Myometrial cell (primary cell): ENCODE measurements around the gene CENPN. TPM values are rescaled to one million over a fixed set of nuclear protein-coding genes. Genes with fewer than 3 reads are reported as not detected.

Experiments
- total RNA-seq: library from RNA; depleted of rRNA; stranded (reverse); fragments of >200 nt; gene quantifications from 2 replicates; pipeline ENCODE4 v1.2.3, GENCODE V29; 2015

The CENPN gene, protein sequence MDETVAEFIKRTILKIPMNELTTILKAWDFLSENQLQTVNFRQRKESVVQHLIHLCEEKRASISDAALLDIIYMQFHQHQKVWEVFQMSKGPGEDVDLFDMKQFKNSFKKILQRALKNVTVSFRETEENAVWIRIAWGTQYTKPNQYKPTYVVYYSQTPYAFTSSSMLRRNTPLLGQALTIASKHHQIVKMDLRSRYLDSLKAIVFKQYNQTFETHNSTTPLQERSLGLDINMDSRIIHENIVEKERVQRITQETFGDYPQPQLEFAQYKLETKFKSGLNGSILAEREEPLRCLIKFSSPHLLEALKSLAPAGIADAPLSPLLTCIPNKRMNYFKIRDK
- 32.0 and 48.4 TPM in 2 replicates for total RNA-seq

DNA sequence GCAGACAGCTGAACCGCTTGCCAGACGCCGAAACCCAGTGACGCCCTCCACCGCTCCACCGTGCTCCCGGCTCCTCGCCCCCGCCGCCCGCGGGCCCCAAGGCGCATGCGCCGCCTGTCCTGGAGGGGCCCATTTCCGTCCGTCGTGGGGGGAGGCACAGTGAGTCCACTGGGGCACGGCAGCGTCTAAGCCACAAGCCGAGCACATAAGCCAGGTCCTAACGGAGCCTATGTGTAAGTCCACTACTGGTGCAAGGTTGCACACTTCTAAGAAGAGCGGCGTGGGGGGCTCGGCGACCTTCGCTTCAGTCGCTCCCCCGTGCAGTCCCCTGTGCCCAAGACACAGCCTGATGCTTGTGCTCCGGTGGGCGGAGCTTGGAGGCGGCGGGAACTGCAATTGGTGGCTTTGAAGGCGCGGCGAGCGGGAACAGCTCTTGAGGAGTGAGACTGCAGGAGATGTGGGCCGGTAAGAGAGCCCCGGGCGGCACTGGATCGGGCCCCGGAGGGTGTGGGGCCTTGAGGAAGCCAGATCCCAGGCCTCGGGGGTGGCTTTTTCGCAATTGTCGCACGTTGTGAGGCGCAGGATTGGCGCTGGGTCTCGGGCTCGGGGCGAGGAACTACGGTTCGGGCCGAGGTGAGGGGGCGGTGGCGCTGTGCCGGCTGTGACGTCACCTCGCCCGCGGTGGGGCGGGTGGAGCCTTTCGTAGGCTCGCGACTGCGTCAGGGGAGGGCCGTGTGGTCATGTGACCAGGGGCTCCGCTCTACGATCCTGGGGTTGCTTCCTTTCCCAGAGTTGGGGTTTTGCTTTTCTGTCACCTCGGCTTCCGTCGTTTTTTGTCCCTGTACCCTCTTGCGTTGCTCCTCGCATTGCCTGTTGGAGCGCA lies at the start of gene CENPN, which contains the start of gene CMC2:
CENPN (plus strand) TSS at position 402 of the 883 bp plus-strand sequence. CDS start 4,726 bp downstream, outside the sequence.
CMC2 (minus strand) TSS at position 73 of the 883 bp plus-strand sequence. CDS start 9,491 bp downstream, outside the sequence.

DNA sequence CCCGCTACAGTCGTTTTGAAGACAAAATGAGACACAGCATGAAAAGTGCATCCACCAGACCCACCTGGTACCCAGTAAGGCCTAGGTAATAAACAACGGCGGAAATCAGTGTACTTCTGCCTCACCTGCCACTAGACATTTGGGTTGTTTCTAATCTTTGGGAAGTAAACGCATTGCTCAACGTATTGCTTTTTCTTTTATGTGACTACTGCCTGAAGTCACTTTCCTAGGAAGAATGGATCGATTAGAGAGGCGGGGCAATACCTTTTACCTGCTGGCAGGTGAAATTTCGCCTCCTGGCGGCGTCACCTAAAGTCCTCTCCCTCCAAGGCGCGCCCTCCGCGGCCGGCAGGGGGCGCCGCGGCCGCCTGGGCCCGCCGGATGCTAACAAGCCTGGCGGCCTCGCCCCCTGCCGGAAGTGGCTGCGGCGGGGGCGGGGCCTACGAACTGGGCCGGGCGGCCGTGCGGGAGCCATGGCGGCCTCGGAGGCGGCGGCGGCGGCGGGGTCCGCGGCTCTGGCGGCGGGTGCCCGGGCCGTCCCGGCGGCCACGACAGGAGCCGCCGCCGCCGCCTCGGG lies 28.5 kb downstream of the CENPN start, which contains the start of gene ATMIN:
ATMIN (plus strand) TSS at position 445 of the 577 bp plus-strand sequence; CDS start at position 474, 29 bp downstream.

DNA sequence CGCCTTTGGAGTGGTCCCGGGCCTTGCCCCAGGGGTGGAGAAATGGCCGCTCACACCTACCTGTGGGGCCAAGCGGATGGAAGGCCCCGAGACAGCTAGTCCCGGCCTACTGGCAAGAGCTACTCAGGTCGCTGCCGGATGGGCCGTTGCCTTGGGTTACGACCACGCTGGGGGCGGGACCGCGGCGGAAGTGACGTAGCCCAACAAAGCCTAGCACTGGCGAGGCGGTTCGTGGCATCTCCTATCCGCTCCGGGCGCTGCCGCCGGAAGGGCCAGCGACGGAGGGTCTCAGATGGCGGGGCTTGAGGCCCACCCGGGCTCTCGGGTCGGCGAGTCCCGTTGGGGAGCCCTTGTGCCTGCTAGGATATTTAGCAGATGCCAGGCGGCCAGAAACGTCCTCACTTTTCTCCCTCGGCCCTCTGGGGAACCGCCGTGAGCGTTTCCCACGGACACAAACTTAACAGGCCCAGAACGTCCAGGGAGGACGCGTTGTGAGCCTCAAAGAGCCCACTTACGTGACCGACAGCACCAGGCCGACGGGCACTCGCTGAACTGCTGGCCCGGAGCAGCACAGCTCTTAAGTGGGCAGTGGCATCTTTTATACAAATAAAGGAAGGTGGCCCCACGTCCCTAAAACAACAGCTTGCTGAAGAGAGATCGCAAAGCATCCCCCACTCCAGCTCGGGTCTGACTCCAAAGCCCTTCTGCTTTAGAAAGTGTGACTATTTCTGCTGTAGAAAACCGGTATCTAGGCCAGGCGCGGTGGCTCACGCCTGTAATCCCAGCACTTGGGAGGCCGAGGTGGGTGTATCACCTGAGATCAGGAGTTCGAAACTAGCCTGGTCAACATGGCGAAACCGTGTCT lies 70.3 kb downstream of the CENPN start, which contains the start of gene C16orf46:
C16orf46 (minus strand) TSS at position 163 of the 865 bp plus-strand sequence. CDS start 13,283 bp downstream, outside the sequence.

Other genes with a start within 250 kb of the CENPN start
- gene CDYL2, start 202.6 kb upstream of the CENPN start, total RNA-seq, result 5.8 and 6.1 TPM in 2 replicates
- 75.5 and 97.8 TPM in 2 replicates for gene CMC2, start 329 bp upstream of the CENPN start, total RNA-seq
- 26.8 and 32.1 TPM in 2 replicates for gene ATMIN, start 28.6 kb downstream of the CENPN start, total RNA-seq
- gene C16orf46, start 70.0 kb downstream of the CENPN start, total RNA-seq, result 2.6 TPM in 1 of 2 replicates, not detected in the other
- gene GCSH, start 89.2 kb downstream of the CENPN start, total RNA-seq, result 21.1 and 31.7 TPM in 2 replicates
- gene BCO1, start 231.5 kb downstream of the CENPN start, total RNA-seq, result not detected in 2 replicates